Subcutaneous abdominal adipose tissue (tissue), 5 donors: ENCODE measurements around the gene SNX6.
A peak's percentile ranks its signal among the peaks of the same experiment; 100 is the strongest.

ENCODE experiments used
- H3K27ac ChIP-seq: one replicate; pipeline ENCODE4 v1.7.0; 2013; ENCODE audit warnings: low read depth, mild to moderate bottlenecking, inconsistent platforms, low read length, moderate library complexity
- H3K27me3 ChIP-seq, 5 donors: one replicate each; pipeline ENCODE4 v1.7.0; 2013; ENCODE audit warnings: low read length in 5 of 5, inconsistent platforms in 1 of 5; ENCODE audit not compliant: control insufficient read depth in 5 of 5, insufficient read depth in 4 of 5
- H3K36me3 ChIP-seq, 5 donors: one replicate each; pipeline ENCODE4 v1.7.0; 2013; ENCODE audit warnings: low read length in 5 of 5; ENCODE audit not compliant: control insufficient read depth in 5 of 5, insufficient read depth in 5 of 5
- H3K4me1 ChIP-seq, 5 donors: one replicate each; pipeline ENCODE4 v1.7.0; 2013; ENCODE audit warnings: low read length in 5 of 5, mild to moderate bottlenecking in 3 of 5, moderate library complexity in 1 of 5; ENCODE audit not compliant: control insufficient read depth in 5 of 5, insufficient read depth in 5 of 5
- H3K4me3 ChIP-seq, 5 donors: one replicate each; pipeline ENCODE4 v1.7.0; 2013; ENCODE audit warnings: low read length in 5 of 5, low read depth in 1 of 5
- H3K9ac ChIP-seq, 5 donors: one replicate each; pipeline ENCODE4 v1.7.0; 2013; ENCODE audit warnings: low read length in 5 of 5, mild to moderate bottlenecking in 4 of 5, moderate library complexity in 3 of 5
- H3K9me3 ChIP-seq, 5 donors: one replicate each; pipeline ENCODE4 v1.7.0; 2013; ENCODE audit warnings: low read length in 5 of 5; ENCODE audit not compliant: control insufficient read depth in 5 of 5
- donor health status: healthy.
- donor health status: healthy.
- donor health status: healthy.
- donor health status: healthy.
- donor health status: healthy.

Gene SNX6

DNA sequence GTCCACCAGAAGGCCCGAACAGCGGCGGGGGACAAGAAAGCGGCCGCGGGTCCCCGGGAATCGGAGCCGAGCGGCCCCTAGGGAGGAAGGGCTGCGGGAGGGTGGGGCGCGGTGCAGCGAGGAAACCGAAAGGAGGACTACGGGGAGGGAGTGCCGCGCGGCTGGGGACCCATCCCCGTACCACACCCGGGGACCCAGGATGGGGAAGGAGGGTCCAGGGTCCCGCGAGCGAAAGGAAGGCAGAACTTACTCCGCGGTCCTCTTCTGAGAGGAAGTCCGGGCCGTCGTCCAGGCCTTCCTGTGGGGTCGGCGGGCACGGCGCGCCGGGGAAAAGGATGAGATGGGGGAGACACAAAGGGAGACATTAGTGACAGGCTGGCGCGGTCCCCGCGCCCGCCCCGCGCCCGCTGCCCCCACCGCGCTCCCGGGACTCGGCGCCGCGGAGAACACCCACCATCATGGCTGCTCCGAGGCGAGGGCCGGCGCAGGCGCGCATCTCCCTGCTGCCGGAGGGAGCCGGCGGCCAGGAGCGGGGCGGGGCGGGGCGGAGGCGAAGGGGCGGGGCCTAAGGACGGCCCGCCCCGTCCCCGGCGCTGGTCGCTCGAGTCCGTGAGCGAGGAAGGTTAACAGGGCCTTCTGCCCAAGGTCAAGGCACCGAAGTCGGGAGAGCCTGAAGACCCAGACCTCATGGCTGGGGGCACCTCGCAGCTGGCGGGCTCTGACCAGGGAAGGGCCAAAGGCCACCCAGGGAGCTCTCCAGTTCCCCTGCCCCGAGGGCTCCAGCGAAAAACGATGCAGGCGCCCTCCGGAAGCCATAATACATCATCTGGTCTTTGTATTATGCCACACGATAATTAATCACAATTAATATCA is at the start of gene SNX6:
Gene SNX6, minus strand, starts transcription at position 492 of the 873 bp plus-strand sequence. Its CDS starts 32 bp downstream, at position 460.
- Histone ChIP-seq H3K36me3 (peaks cover 0 to 3% (median 0%) of the 10 kb centered on the region in 5 donors), H3K4me1 (peaks cover 3 to 23% (median 18%) of the 10 kb centered on the region in 5 donors), H3K9ac (peak within 1 kb of the TSS; percentile 80 to 95 (median 92)), H3K27ac (peak within 1 kb of the TSS; percentile 80), H3K27me3 (no peaks in the 10 kb centered on the region), H3K9me3 (no peaks in the 10 kb centered on the region), H3K4me3 (peak within 1 kb of the TSS; percentile 76 to 98 (median 91))

DNA sequence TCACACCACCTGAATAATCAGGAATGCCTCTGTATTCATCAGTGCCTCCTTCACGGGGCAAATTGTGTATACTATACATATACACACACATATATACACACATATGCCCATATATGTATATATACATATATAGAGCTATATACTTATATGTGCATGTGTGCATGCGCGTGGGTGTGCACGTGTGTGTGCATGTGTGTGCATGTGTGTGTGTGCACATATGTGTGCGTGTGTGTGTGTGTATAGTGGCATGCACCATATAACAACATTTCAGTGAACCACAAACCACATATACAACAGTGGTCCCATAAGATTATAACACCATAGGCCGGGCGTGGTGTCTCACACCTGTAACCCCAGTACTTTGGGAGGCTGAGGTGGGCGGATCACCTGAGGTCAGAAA is 48.8 kb upstream of the SNX6 start:
- Histone ChIP-seq H3K27me3 (no peaks in the 10 kb centered on the region), H3K27ac (no peak overlapping the region), H3K9ac (no peak overlapping the region)

DNA sequence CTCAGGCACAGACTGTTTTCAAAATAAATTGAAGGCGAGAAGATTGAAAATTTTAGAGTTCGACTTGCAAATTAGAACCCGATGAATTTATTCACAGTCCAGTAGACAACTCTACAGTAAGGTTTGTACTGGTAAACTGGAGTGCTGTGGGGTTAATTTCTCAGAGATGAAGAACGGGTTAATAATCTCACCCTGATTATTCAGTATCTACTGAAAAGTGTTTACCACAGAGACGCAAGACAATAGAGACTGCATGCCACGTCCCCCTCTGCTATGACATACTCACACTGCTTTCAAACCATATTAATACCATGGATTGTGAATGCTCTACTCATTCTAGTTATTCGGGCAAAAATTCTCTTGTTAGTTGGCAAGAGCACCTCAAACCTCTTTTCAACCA is 48.4 kb upstream of the SNX6 start:
- no peaks in the 10 kb centered on the region for H3K36me3 ChIP-seq
- peaks cover 0 to 6% (median 0%) of the 10 kb centered on the region in 5 donors for H3K4me1 ChIP-seq
- no peak overlapping the region for H3K27ac ChIP-seq
- no peaks in the 10 kb centered on the region for H3K9me3 ChIP-seq
- no peak overlapping the region for H3K4me3 ChIP-seq
- no peaks in the 10 kb centered on the region for H3K27me3 ChIP-seq
- H3K9ac ChIP-seq, result no peak overlapping the region

More for the DNA sequence above, 48.8 kb upstream of the SNX6 start:
- Histone ChIP-seq H3K9me3 (no peaks in the 10 kb centered on the region), H3K4me1 (peaks cover 0 to 6% (median 0%) of the 10 kb centered on the region in 5 donors), H3K4me3 (no peak overlapping the region), H3K36me3 (no peaks in the 10 kb centered on the region)

DNA sequence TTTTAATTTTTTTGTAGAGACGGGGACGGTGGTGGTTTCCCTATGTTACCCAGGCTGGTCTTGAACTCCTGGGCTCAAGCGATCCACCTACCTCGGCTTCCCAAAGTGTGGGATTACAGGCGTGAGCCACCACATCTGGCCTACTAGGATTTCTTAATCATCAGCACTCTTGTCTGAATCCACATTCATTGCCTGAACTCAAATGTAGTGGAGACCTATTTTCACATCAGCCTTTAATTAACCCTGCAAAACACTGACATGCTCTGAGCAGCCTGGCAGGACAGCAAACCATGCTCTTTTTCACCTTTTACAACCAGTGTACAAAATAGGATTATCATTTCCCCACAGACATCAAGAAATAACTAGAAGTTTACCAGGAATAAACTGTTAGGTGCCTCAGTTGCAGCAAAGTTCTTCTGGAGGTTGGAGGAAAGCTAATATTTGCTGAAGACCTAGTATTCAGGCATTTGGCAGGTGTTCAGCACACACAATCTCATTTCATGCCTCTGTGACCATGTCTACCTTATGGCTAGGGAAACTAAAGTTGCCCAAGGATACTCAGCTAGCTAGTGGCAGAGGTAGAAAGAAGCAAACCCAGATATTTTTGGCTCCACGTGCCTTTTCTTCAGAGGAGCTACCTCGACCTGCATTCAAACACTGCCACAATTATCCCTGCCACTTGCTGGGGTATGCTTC is 46.7 kb upstream of the SNX6 start:
- Histone ChIP-seq H3K36me3 (no peaks in the 10 kb centered on the region), H3K9ac (no peak overlapping the region), H3K27me3 (no peaks in the 10 kb centered on the region), H3K4me1 (peaks cover 0 to 4% (median 0%) of the 10 kb centered on the region in 5 donors), H3K27ac (no peak overlapping the region), H3K9me3 (no peaks in the 10 kb centered on the region), H3K4me3 (no peak overlapping the region)

DNA sequence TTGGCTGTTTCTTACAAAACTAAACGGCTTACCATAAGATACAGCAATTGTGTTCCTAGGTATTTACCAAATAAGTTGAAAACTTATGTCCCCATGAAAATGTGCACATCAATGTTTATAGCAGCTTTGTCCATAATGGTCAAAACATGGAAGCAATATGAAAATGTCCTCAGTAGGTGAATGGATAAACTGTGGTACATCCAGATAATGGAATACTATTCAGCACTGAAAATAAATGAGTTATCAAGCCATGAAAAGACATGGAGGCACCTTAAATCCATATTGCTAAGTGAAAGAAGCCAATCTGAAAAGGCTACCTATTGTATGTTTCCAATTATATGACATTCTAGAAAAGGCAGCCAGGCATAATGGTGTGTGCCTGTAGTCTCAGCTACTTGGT is 43.8 kb upstream of the SNX6 start:
- no peaks in the 10 kb centered on the region for H3K36me3 ChIP-seq
- no peaks in the 10 kb centered on the region for H3K9me3 ChIP-seq
- no peaks in the 10 kb centered on the region for H3K27me3 ChIP-seq
- no peak overlapping the region for H3K9ac ChIP-seq
- H3K4me3 ChIP-seq, result no peak overlapping the region
- no peaks in the 10 kb centered on the region for H3K4me1 ChIP-seq
- no peak overlapping the region for H3K27ac ChIP-seq

DNA sequence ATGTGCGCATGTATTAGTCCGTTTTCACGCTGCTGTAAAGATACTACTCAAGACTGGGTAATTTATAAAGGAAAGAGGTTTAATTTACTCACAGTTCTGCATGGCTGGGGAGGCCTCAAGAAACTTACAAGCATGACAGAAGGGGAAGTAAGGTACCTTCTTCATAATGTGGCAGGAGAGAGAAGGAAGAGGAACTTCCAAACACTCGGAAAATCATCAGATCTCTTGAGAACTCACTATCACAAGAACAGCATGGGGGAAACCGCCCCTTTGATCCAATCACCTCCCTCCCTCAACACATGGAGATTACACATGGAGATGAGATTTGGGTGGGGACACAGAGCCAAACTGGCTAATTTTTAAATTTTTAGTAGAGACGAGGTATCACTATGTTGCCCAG is 41.8 kb upstream of the SNX6 start:
- Histone ChIP-seq H3K4me1 (no peaks in the 10 kb centered on the region), H3K36me3 (no peaks in the 10 kb centered on the region), H3K27me3 (no peaks in the 10 kb centered on the region), H3K4me3 (no peak overlapping the region), H3K27ac (no peak overlapping the region), H3K9ac (no peak overlapping the region), H3K9me3 (no peaks in the 10 kb centered on the region)

DNA sequence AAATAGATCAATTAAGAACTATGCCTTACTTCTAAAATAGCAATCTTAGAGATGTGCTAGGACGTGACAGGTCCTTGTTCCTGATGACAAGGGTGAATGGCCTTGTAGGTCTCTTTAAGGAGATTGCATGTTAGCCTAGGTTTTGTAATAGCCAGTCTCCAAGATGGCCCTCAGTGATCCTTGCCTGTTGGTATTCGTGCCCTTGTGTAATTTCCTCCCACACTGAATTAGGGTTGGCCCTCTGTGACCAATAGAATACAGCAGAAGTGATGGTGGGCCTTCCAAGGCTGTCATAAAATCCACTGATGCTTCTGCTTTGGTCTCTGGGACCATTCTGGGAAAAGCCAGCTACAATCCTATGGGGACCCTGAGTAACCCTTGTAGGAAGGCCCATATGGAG is 38.2 kb upstream of the SNX6 start:
- Histone ChIP-seq H3K27ac (no peak overlapping the region), H3K4me3 (no peak overlapping the region), H3K27me3 (no peaks in the 10 kb centered on the region), H3K9ac (no peak overlapping the region), H3K36me3 (no peaks in the 10 kb centered on the region), H3K9me3 (no peaks in the 10 kb centered on the region), H3K4me1 (peaks cover 0 to 7% (median 0%) of the 10 kb centered on the region in 5 donors)

DNA sequence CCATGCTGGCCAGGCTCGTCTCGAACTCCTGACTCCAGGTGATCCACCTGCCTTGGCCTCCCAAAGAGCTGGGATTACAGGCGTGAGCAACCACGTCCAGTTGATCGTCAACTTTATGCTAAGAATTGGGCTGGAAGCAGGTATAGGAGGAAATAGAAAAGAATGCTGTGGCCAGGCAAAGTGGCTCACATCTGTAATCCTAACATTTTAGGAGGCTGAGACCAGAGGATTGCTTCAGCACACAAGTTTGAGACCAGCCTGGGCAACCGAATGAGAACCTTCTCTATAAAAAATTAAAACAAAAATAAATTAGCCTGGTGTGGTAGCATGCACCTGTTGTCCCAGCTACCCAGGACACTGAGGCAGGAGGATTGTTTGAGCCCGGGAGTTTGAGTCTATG is 37.1 kb upstream of the SNX6 start:
- H3K27me3 ChIP-seq, result no peaks in the 10 kb centered on the region
- H3K4me3 ChIP-seq, result no peak overlapping the region
- H3K9me3 ChIP-seq, result no peaks in the 10 kb centered on the region
- H3K9ac ChIP-seq, result no peak overlapping the region
- H3K4me1 ChIP-seq, result peaks cover 0 to 7% (median 0%) of the 10 kb centered on the region in 5 donors
- no peaks in the 10 kb centered on the region for H3K36me3 ChIP-seq
- no peak overlapping the region for H3K27ac ChIP-seq

DNA sequence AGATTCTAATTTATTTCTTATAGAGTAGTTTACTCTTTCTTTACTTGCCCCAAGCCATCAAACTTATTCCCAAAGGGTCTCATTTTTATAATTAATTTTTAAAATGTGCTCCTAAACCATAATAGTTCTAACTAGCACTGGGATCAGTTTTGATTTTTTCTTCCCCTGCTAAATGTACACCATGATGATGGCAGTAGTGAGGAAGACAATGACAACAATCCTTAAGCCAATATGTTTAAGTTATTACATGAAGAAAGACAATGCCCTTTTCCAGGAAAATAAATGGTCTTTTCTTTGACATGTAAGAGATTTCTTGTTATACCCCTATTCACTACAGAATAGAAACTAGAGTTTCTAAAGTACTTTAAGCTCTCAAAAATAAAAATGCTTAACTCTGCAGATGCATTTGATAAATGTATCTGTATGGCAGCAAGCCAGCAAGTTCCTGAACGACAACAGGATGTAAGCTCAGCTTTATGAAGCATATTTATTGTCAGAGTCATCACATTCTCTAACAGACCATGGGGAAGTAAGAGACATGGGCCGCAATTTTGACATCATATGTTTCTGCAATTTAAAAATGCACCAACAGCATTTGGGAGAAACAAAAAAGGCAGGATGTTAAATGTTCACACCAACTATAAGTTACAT is 36.0 kb upstream of the SNX6 start:
- Histone ChIP-seq H3K9ac (no peak overlapping the region), H3K4me3 (no peak overlapping the region), H3K27me3 (no peaks in the 10 kb centered on the region), H3K4me1 (peaks cover 0 to 7% (median 0%) of the 10 kb centered on the region in 5 donors), H3K27ac (no peak overlapping the region), H3K36me3 (no peaks in the 10 kb centered on the region), H3K9me3 (peaks cover 0 to 4% (median 0%) of the 10 kb centered on the region in 5 donors)
